Endothelial cell of umbilical vein (primary cell): Measurements from ENCODE around the gene TRERF1. TPM values are rescaled to one million over a fixed set of nuclear protein-coding genes. Genes with fewer than 3 reads are reported as not detected.

Source experiments
- BruUV-seq: library from RNA; stranded (reverse); fragments of 400-500 nt; replicated peaks from 2 replicates; lab custom pipeline; 2021; lab: Mats Ljungman, UMichigan
- CTCF ChIA-PET: fragments of 300-600, 350-600 bp; sonication (Branson Sonifier 250); formaldehyde crosslinking; loops from one replicate; lab custom pipeline; 2021; ENCODE audit warnings: antibody characterized with exemption, inconsistent platforms; lab: Charles Lee
- POLR2A ChIA-PET: fragments of 300-600, 350-600 bp; sonication (Branson Sonifier 250); formaldehyde crosslinking; loops from one replicate; lab custom pipeline; 2021; ENCODE audit warnings: antibody characterized with exemption, inconsistent platforms; lab: Charles Lee
- DNase-seq: peaks from one replicate; pipeline ENCODE4 v3.0.0-alpha.2; 2011; ENCODE audit warnings: low read depth, low spot score
- FAIRE-seq: peaks from 2 replicates; lab custom pipeline; 2011; peaks lifted over from hg19 to GRCh38; lab: Jason Lieb, UNC
- H2AFZ ChIP-seq: 2 replicates; pipeline ENCODE4 v1.6.0; 2012; ENCODE audit warnings: low read depth, low read length, control low read depth, inconsistent platforms
- H3K27ac ChIP-seq: 2 replicates; pipeline ENCODE4 v1.5.1; 2011; ENCODE audit warnings: low read depth, mild to moderate bottlenecking, control low read depth, low read length, moderate library complexity; ENCODE audit not compliant: insufficient read depth
- H3K27me3 ChIP-seq, 2 experiments: 2 replicates each; pipeline versions ENCODE4 v1.6.0 to v1.6.1; 2011; ENCODE audit warnings: low read length in 2 of 2, mixed read lengths in 1 of 2; ENCODE audit not compliant: control insufficient read depth in 2 of 2, insufficient read depth in 2 of 2
- H3K36me3 ChIP-seq, 2 experiments: 2 replicates in 1 of 2; 3 replicates in 1 of 2; pipeline ENCODE4 v1.5.1; 2011; ENCODE audit warnings: low read length in 2 of 2, mild to moderate bottlenecking in 1 of 2, moderate library complexity in 1 of 2; ENCODE audit not compliant: control insufficient read depth in 2 of 2, insufficient read depth in 2 of 2; ENCODE audit errors: extremely low read depth in 1 of 2
- H3K4me1 ChIP-seq: 3 replicates; pipeline ENCODE4 v1.5.1; 2011; ENCODE audit warnings: mild to moderate bottlenecking, low read length; ENCODE audit not compliant: control insufficient read depth, insufficient read depth; ENCODE audit errors: extremely low read depth
- H3K4me2 ChIP-seq: 2 replicates; pipeline ENCODE4 v1.6.1; 2011; ENCODE audit warnings: low read length, control low read depth, mixed read lengths; ENCODE audit not compliant: insufficient read depth
- H3K4me3 ChIP-seq, 3 experiments: fragments of 200-600 bp in 1 of 3; sonication (generic), shearing (Covaris generic) in 1 of 3; replicated peaks in 1 of 3; 2 replicates each; pipeline ENCODE4 v1.5.1; 2011 to 2016; ENCODE audit warnings: control low read depth in 3 of 3, low read length in 3 of 3, mild to moderate bottlenecking in 2 of 3, inconsistent platforms in 1 of 3, low read depth in 1 of 3, moderate library complexity in 1 of 3; ENCODE audit not compliant: insufficient read depth in 1 of 3
- H3K79me2 ChIP-seq: 2 replicates; pipeline ENCODE4 v1.6.0; 2012; ENCODE audit warnings: low read length, inconsistent platforms; ENCODE audit not compliant: control insufficient read depth, insufficient read depth
- H3K9ac ChIP-seq: replicated peaks from 2 replicates; pipeline ENCODE3; 2011; ENCODE audit warnings: low read length, control low read depth; ENCODE audit not compliant: insufficient read depth; ENCODE audit errors: extremely low read depth
- H3K9me1 ChIP-seq: replicated peaks from 3 replicates; pipeline ENCODE4 v1.6.0; 2011; ENCODE audit warnings: mild to moderate bottlenecking, low read length; ENCODE audit not compliant: control insufficient read depth, insufficient read depth; ENCODE audit errors: extremely low read depth
- H3K9me3 ChIP-seq: replicated peaks from 2 replicates; pipeline ENCODE4 v1.5.1; 2012; ENCODE audit warnings: low read length, inconsistent platforms; ENCODE audit not compliant: control insufficient read depth, insufficient read depth
- H4K20me1 ChIP-seq: replicated peaks from 2 replicates; pipeline ENCODE3; 2011; ENCODE audit warnings: mild to moderate bottlenecking, low read length; ENCODE audit not compliant: control insufficient read depth, insufficient read depth; ENCODE audit errors: extremely low read depth
- EZH2 ChIP-seq: IDR thresholded peaks from 2 replicates; pipeline ENCODE4 v1.6.1; 2012; ENCODE audit warnings: borderline replicate concordance, low read depth, mild to moderate bottlenecking, moderate library complexity, low read length, inconsistent platforms; ENCODE audit not compliant: severe bottlenecking
- FOS ChIP-seq: IDR thresholded peaks from 2 replicates; pipeline ENCODE4 v1.6.1; 2011; ENCODE audit warnings: mild to moderate bottlenecking, low read length, moderate library complexity, borderline replicate concordance; ENCODE audit not compliant: insufficient read depth
- GATA2 ChIP-seq: IDR thresholded peaks from 2 replicates; pipeline ENCODE4 v1.7.0; 2011; ENCODE audit warnings: low read depth, mild to moderate bottlenecking, moderate library complexity, mixed read lengths, low read length; ENCODE audit not compliant: insufficient read length, insufficient read depth
- JUN ChIP-seq: IDR thresholded peaks from 2 replicates; pipeline ENCODE4 v1.6.1; 2011; ENCODE audit warnings: borderline replicate concordance, low read depth; ENCODE audit not compliant: insufficient read length, insufficient read depth
- MYC ChIP-seq: IDR thresholded peaks from one replicate; pipeline ENCODE4 v1.6.1; 2011; ENCODE audit warnings: mild to moderate bottlenecking, low read depth, low read length
- POLR2A ChIP-seq: IDR thresholded peaks from 2 replicates; pipeline ENCODE4 v1.6.1; 2012; ENCODE audit warnings: low read depth, mild to moderate bottlenecking, control low read depth, low read length
- POLR2AphosphoS5 ChIP-seq: IDR thresholded peaks from 2 replicates; pipeline ENCODE4 v1.6.1; 2012; ENCODE audit warnings: low read depth, mild to moderate bottlenecking, control low read depth, low read length, moderate library complexity; ENCODE audit not compliant: insufficient read depth
- dilution Hi-C: fragments of 300-500 bp; cut with MboI; formaldehyde crosslinking; loops from one replicate; pipeline ENCODE4 v1.15.0; 2019; ENCODE audit warnings: low sequenced_read_pairs; ENCODE audit not compliant: extremely low pct_ligation_motif_present
- intact Hi-C: fragments of 100-400 bp; cut with micrococcal nuclease; formaldehyde crosslinking; loops from one replicate; pipeline ENCODE4 v1.10.0; 2022
- polyA plus RNA-seq, 4 experiments: library from polyadenylated mRNA; depleted of rRNA in 3 of 4; stranded (reverse) in 3 of 4; unstranded in 1 of 4; fragments of >200 nt; gene quantifications; 2 replicates each; pipeline versions ENCODE4 v1.2.1 to v1.2.3, GENCODE V29; 2011 to 2012; ENCODE audit warnings: missing spikeins in 1 of 4
- total RNA-seq: library from RNA; stranded (reverse); gene quantifications from 2 replicates; pipeline ENCODE4 v1.2.3, GENCODE V29; 2021
- TF ChIP-seq, protein P1 (sequence below), 2 donors: IDR thresholded peaks; 1 replicate in 1 of 2; 2 replicates in 1 of 2; pipeline ENCODE4 v1.5.1; 2011; ENCODE audit warnings: low read length in 2 of 2, mild to moderate bottlenecking in 2 of 2, moderate library complexity in 2 of 2, control low read depth in 1 of 2, inconsistent platforms in 1 of 2, low read depth in 1 of 2; ENCODE audit not compliant: insufficient read depth in 1 of 2; ENCODE audit errors: extremely low read depth in 1 of 2
- TF ChIP-seq, protein P2 (sequence below): IDR thresholded peaks from 2 replicates; pipeline ENCODE4 v1.6.1; 2011; ENCODE audit not compliant: insufficient read depth, insufficient read length

The TRERF1 gene
- total and polyA plus RNA-seq, 2 donors (not counting 3 experiments of a cell fraction or from before 2014, with no cell fraction given): 0.73 to 5.5 TPM

DNA sequence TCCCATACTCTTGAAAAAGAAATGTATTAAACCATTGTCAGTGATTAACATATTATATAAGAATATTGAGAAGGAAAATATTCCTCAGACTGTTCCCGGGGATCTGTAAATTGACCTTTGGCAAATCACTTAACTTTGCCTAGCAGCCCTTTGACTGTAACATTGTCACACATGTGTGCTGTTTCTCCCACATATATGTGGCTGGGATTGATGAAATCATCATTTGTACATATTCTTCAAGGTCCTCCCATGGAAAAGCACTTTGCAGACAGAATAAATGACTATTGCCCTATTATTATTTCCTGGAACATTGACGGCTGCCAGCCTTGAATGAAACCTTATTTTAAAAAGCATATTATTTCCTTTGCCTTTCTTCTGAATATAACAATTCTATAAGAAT, 36.4 kb upstream of the TRERF1 start:
- BruUV-seq: no TSS peak
- CTCF ChIA-PET: no interaction called here
- FAIRE-seq (no peak), DNase-seq (no peak)
- H3K4me2 ChIP-seq: no peak overlapping the region
- H3K9ac ChIP-seq: no peak overlapping the region
- H3K27ac ChIP-seq: no peak overlapping the region
- H3K4me3 ChIP-seq: no peak overlapping the region
- H3K27me3 ChIP-seq: peaks cover 5% of the 10 kb centered on the region in 2 experiments
- intact Hi-C loops: no loop called here
- dilution Hi-C loops: no loop called here
- H3K4me1 ChIP-seq: no peaks in the 10 kb centered on the region
- no peak overlapping the region for H2AFZ ChIP-seq
- H3K9me1 ChIP-seq: no peaks in the 10 kb centered on the region
- H3K79me2 ChIP-seq: no peaks in the 10 kb centered on the region
- TF ChIP-seq FOS: no peak
- no peak for TF ChIP-seq JUN
- no peak for TF ChIP-seq POLR2A
- TF ChIP-seq POLR2AphosphoS5: no peak
- TF ChIP-seq MYC: no peak
- TF ChIP-seq, protein P1, sequence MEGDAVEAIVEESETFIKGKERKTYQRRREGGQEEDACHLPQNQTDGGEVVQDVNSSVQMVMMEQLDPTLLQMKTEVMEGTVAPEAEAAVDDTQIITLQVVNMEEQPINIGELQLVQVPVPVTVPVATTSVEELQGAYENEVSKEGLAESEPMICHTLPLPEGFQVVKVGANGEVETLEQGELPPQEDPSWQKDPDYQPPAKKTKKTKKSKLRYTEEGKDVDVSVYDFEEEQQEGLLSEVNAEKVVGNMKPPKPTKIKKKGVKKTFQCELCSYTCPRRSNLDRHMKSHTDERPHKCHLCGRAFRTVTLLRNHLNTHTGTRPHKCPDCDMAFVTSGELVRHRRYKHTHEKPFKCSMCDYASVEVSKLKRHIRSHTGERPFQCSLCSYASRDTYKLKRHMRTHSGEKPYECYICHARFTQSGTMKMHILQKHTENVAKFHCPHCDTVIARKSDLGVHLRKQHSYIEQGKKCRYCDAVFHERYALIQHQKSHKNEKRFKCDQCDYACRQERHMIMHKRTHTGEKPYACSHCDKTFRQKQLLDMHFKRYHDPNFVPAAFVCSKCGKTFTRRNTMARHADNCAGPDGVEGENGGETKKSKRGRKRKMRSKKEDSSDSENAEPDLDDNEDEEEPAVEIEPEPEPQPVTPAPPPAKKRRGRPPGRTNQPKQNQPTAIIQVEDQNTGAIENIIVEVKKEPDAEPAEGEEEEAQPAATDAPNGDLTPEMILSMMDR (IDR thresholded peaks at IDR 0.05; ENCODE audit: extremely low read depth in 1 of 2, insufficient read depth in 1 of 2, low read depth in 1 of 2, low read length in 2 of 2): no peak
- TF ChIP-seq, protein P2, sequence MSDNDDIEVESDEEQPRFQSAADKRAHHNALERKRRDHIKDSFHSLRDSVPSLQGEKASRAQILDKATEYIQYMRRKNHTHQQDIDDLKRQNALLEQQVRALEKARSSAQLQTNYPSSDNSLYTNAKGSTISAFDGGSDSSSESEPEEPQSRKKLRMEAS: no peak
- no peak for TF ChIP-seq GATA2
- no peak for TF ChIP-seq EZH2
- H4K20me1 ChIP-seq: no peaks in the 10 kb centered on the region
- H3K9me3 ChIP-seq: no peaks in the 10 kb centered on the region
- POLR2A ChIA-PET: no interaction called here
- H3K36me3 ChIP-seq: no peaks in the 10 kb centered on the region
